GM12878 (cell line): ENCODE measurements around the gene DPP9. TPM values are rescaled to one million over a fixed set of nuclear protein-coding genes. Genes with fewer than 3 reads are reported as not detected.

Experiments used
- ATAC-seq: fragments of 200-7000 bp; cut with Tn5 transposase; 3 replicates; pipeline ENCODE4 v1.9.1; 2020; ENCODE audit warnings: mild to moderate bottlenecking, moderate library complexity
- BruUV-seq: library from RNA; stranded (reverse); fragments of 400-500 nt; replicated peaks from 2 replicates; lab custom pipeline; 2021; lab: Mats Ljungman, UMichigan
- CTCF ChIA-PET: fragments of 300-600 bp; sonication (Branson Sonifier 250); formaldehyde crosslinking; extraction: SDS; loops from one replicate; lab custom pipeline; 2021; ENCODE audit warnings: inconsistent platforms; lab: Yijun Ruan, JAX
- POLR2A ChIA-PET: fragments of 350-600 bp; formaldehyde crosslinking; extraction: SDS; loops from one replicate; lab custom pipeline; 2021; ENCODE audit warnings: inconsistent platforms; lab: Charles Lee
- RAD21 ChIA-PET: fragments of 300-600 bp; sonication (Branson Sonifier 250); formaldehyde crosslinking; loops from one replicate; lab custom pipeline; 2023; ENCODE audit warnings: antibody characterized with exemption; ENCODE audit not compliant: unreplicated experiment; lab: Charles Lee
- SMC1A ChIA-PET: fragments of 300-600 bp; sonication (Branson Sonifier 250); formaldehyde crosslinking; loops from one replicate; lab custom pipeline; 2023; ENCODE audit not compliant: unreplicated experiment, uncharacterized antibody; lab: Charles Lee
- DNase-seq: peaks from one replicate; pipeline ENCODE4 v3.0.0-alpha.2; 2011; ENCODE audit warnings: low read depth, low spot score
- FAIRE-seq: peaks from 3 replicates; lab custom pipeline; 2011; peaks lifted over from hg19 to GRCh38; lab: Jason Lieb, UNC
- H2AFZ ChIP-seq: 2 replicates; pipeline ENCODE4 v1.6.0; 2011; ENCODE audit warnings: low read depth, low read length, control low read depth; ENCODE audit not compliant: control insufficient read depth
- H3K27ac ChIP-seq: 2 replicates; pipeline ENCODE4 v1.5.1; 2011; ENCODE audit warnings: control low read depth; ENCODE audit not compliant: control insufficient read depth, insufficient read depth
- H3K27me3 ChIP-seq, 2 experiments: replicated peaks in 1 of 2; 2 replicates each; pipeline versions ENCODE4 v1.6.0 to v1.6.1; 2011; ENCODE audit warnings: low read length in 1 of 2; ENCODE audit not compliant: control insufficient read depth in 2 of 2, insufficient read depth in 2 of 2
- H3K36me3 ChIP-seq, 2 experiments: 2 replicates each; pipeline ENCODE4 v1.5.1; 2011; ENCODE audit warnings: low read length in 1 of 2; ENCODE audit not compliant: control insufficient read depth in 2 of 2, insufficient read depth in 2 of 2
- H3K4me1 ChIP-seq: 2 replicates; pipeline ENCODE4 v1.6.1; 2011; ENCODE audit warnings: mild to moderate bottlenecking, low read length, moderate library complexity, mixed read lengths; ENCODE audit not compliant: control insufficient read depth, insufficient read depth
- H3K4me2 ChIP-seq: 2 replicates; pipeline ENCODE4 v1.6.0; 2011; ENCODE audit warnings: control low read depth; ENCODE audit not compliant: control insufficient read depth, insufficient read depth
- H3K4me3 ChIP-seq: fragments of 200-600 bp; sonication (generic); 2 replicates; pipeline ENCODE4 v1.5.1; 2016
- H3K79me2 ChIP-seq: 2 replicates; pipeline ENCODE4 v1.6.0; 2011; ENCODE audit warnings: low read length; ENCODE audit not compliant: control insufficient read depth, insufficient read depth
- H3K9ac ChIP-seq: 2 replicates; pipeline ENCODE4 v1.8.0; 2011; ENCODE audit warnings: low read length, control low read depth, mixed read lengths; ENCODE audit not compliant: control insufficient read depth, insufficient read depth
- H3K9me3 ChIP-seq: replicated peaks from 3 replicates; pipeline ENCODE4 v1.5.1; 2011; ENCODE audit warnings: mild to moderate bottlenecking, low read length; ENCODE audit not compliant: control insufficient read depth, insufficient read depth
- H4K20me1 ChIP-seq: 2 replicates; pipeline ENCODE4 v1.6.0; 2011; ENCODE audit not compliant: control insufficient read depth, insufficient read depth
- ASH2L ChIP-seq: fragments of 300-600, 200-600 bp; sonication (generic); IDR thresholded peaks from 2 replicates; pipeline ENCODE4 v1.6.1; 2017; ENCODE audit warnings: low read depth, mild to moderate bottlenecking, borderline replicate concordance
- BMI1 ChIP-seq: fragments of 450-650 bp; IDR thresholded peaks from 2 replicates; pipeline ENCODE4 v1.6.1; 2016; ENCODE audit warnings: mild to moderate bottlenecking, moderate library complexity, borderline replicate concordance
- EED ChIP-seq: sonication (generic); IDR thresholded peaks from 2 replicates; pipeline ENCODE4 v1.6.1; 2016; ENCODE audit warnings: antibody characterized with exemption, low read depth
- IRF4 ChIP-seq: IDR thresholded peaks from 2 replicates; pipeline ENCODE4 v1.6.1; 2011; ENCODE audit warnings: low read depth, low read length
- NRF1 ChIP-seq: conservative IDR thresholded peaks from 2 replicates; pipeline ENCODE4 v1.6.1; 2011; ENCODE audit warnings: mild to moderate bottlenecking, low read depth, low read length, improper control_type of control experiment
- RAD51 ChIP-seq: fragments of 450-650 bp; IDR thresholded peaks from 2 replicates; pipeline ENCODE4 v1.6.1; 2016; ENCODE audit warnings: moderate library complexity, mild to moderate bottlenecking, inconsistent platforms
- RBBP5 ChIP-seq: fragments of 200-600 bp; sonication (generic); conservative IDR thresholded peaks from 2 replicates; pipeline ENCODE4 v1.6.1; 2016
- SMC3 ChIP-seq: IDR thresholded peaks from 2 replicates; pipeline ENCODE4 v1.6.1; 2011; ENCODE audit warnings: low read length, improper control_type of control experiment, borderline replicate concordance
- STAT1 ChIP-seq: fragments of 450-650 bp; conservative IDR thresholded peaks from 2 replicates; pipeline ENCODE4 v1.6.1; 2014; ENCODE audit warnings: antibody characterized with exemption, mild to moderate bottlenecking
- TCF12 ChIP-seq: IDR thresholded peaks from 2 replicates; pipeline ENCODE4 v1.6.1; 2011; ENCODE audit warnings: low read depth, mild to moderate bottlenecking, low read length
- WGBS: methylation state at CpG from one replicate; pipeline ENCODE4 v1.1.6; 2016; ENCODE audit warnings: low lambda C conversion rate; ENCODE audit not compliant: insufficient replicate concordance, insufficient coverage; ENCODE audit errors: missing lambda C conversion rate; 5-methylcytosine and 5-hydroxymethylcytosine counted together
- in situ Hi-C: fragments of 300-500 bp; cut with MboI; formaldehyde crosslinking; loops from 9 replicates; pipeline ENCODE4 v1.14.3; 2018; ENCODE audit warnings: mixed read lengths
- intact Hi-C: fragments of 100-400 bp; cut with micrococcal nuclease; formaldehyde crosslinking; loops from one replicate; pipeline ENCODE4 v1.14.2; 2022; ENCODE audit not compliant: unreplicated experiment
- polyA plus RNA-seq, 11 experiments: library from polyadenylated mRNA; depleted of rRNA in 4 of 11; unstranded in 6 of 11; stranded (reverse) in 5 of 11; fragments of >200 nt; fragmentation: Nextera tagmentation in 4 of 11; fragmentation: Illumina TruSeq in 1 of 11; extraction: Ambion mirVana in 4 of 11; extraction: Trizol in 1 of 11; gene quantifications; 1 replicate in 1 of 11; 2 replicates in 10 of 11; pipeline versions ENCODE4 v1.2.1 to v1.2.3, GENCODE V29; 2011 to 2016; ENCODE audit warnings: inconsistent platforms in 2 of 11, missing spikeins in 2 of 11, low read depth in 1 of 11
- total RNA-seq, 4 experiments: library from RNA; depleted of rRNA in 3 of 4; stranded (reverse); fragments of >200 nt in 3 of 4; fragmentation: Illumina TruSeq in 1 of 4; extraction: Trizol in 1 of 4; gene quantifications; 2 replicates each; pipeline versions ENCODE4 v1.2.1 to v1.2.3, GENCODE V29; 2013 to 2021
- TF ChIP-seq, protein P1 (sequence below): fragments of 450-650 bp; IDR thresholded peaks from 2 replicates; pipeline ENCODE4 v1.6.1; 2017; ENCODE audit warnings: mild to moderate bottlenecking, low read depth, inconsistent platforms; ENCODE audit not compliant: poor library complexity, severe bottlenecking
- TF ChIP-seq, protein P2 (sequence below): fragments of 450-650 bp; IDR thresholded peaks from 2 replicates; pipeline ENCODE4 v1.6.1; 2017; ENCODE audit warnings: borderline replicate concordance
- TF ChIP-seq, protein P3 (sequence below): fragments of 450-650 bp; IDR thresholded peaks from 2 replicates; pipeline ENCODE4 v1.6.1; 2014; ENCODE audit warnings: mild to moderate bottlenecking
- TF ChIP-seq, protein P4 (sequence below): IDR thresholded peaks from 2 replicates; pipeline ENCODE4 v1.6.1; 2011; ENCODE audit warnings: mild to moderate bottlenecking, low read depth, low read length, moderate library complexity; ENCODE audit not compliant: insufficient replicate concordance
- TF ChIP-seq, protein P5 (sequence below): IDR thresholded peaks from 2 replicates; pipeline ENCODE4 v1.6.1; 2011; ENCODE audit warnings: low read depth, mild to moderate bottlenecking, low read length, moderate library complexity, borderline replicate concordance; ENCODE audit errors: extremely low read depth

Gene DPP9
- total and polyA plus RNA-seq, 10 of the 15 experiments (the other 5 are each of a cell fraction or from before 2014, with no cell fraction given) = 0.64 to 58.6 (median 27.6) TPM

DNA sequence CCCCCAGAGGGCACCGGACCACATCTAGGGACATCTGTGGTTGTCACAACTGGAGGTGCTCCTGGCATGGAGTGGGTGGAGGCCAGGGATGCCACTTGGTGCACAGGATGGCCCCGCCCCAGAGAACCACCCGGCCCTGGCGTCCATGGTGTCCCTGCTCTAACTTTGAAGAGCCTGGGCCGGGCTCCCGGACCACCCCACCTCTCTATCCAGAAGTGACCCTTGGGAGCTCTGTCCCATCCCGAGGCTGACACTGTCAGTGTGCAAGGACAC, 30.6 kb downstream of the DPP9 start (continued):
- TF ChIP-seq, protein P1, sequence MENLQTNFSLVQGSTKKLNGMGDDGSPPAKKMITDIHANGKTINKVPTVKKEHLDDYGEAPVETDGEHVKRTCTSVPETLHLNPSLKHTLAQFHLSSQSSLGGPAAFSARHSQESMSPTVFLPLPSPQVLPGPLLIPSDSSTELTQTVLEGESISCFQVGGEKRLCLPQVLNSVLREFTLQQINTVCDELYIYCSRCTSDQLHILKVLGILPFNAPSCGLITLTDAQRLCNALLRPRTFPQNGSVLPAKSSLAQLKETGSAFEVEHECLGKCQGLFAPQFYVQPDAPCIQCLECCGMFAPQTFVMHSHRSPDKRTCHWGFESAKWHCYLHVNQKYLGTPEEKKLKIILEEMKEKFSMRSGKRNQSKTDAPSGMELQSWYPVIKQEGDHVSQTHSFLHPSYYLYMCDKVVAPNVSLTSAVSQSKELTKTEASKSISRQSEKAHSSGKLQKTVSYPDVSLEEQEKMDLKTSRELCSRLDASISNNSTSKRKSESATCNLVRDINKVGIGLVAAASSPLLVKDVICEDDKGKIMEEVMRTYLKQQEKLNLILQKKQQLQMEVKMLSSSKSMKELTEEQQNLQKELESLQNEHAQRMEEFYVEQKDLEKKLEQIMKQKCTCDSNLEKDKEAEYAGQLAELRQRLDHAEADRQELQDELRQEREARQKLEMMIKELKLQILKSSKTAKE = no peak
- no peak for TF ChIP-seq STAT1
- TF ChIP-seq SMC3 = no peak
- TF ChIP-seq, protein P2, sequence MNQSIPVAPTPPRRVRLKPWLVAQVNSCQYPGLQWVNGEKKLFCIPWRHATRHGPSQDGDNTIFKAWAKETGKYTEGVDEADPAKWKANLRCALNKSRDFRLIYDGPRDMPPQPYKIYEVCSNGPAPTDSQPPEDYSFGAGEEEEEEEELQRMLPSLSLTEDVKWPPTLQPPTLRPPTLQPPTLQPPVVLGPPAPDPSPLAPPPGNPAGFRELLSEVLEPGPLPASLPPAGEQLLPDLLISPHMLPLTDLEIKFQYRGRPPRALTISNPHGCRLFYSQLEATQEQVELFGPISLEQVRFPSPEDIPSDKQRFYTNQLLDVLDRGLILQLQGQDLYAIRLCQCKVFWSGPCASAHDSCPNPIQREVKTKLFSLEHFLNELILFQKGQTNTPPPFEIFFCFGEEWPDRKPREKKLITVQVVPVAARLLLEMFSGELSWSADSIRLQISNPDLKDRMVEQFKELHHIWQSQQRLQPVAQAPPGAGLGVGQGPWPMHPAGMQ = no peak
- TF ChIP-seq EED = no peak
- no peak for TF ChIP-seq TCF12
- no peak for TF ChIP-seq IRF4
- no peak for TF ChIP-seq RBBP5

DNA sequence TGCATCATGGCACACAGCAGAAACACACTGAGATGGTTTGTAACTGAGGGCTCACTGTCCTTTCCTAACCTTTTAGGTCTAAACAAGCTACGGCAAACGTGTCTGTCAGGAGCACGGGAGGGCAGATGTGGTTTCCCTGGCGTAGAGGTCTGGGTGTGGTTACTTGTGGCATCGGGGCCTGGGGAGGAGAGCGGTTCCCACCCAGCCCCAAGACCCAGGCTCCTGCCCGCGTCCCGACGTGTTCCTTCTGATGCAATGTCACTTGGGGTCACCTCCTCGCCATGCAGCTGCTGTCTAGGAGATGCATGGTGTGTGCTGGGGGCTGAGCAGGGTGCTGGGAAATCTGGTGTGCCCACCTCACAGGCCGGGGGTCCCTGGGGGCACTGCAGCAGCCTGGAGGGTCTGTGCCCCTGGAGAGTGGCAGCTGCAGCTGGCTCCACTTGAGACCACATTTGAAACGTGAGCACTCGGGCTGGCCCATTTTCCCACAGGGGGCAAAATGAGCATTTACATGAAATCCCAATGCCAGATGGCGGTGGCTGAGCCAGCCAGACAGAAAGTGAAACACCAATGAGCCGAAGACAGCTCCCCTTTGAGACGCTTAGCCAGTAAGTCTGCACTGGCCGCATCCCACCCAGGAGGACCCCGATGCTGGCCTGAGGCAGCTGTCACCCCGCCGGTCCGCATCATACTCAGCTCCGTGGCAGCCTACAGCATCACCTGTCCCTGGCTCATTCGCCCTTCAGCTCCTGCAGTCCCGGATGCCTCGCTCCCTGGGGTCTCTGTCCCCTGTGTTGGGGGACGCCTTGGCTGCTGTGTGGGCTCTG, 31.2 kb downstream of the DPP9 start:
- H3K36me3 ChIP-seq = peaks cover 25 to 40% of the 10 kb centered on the region in 2 experiments; a peak in 3 of 4 replicates
- FAIRE-seq = no peak
- no peaks in the 10 kb centered on the region for H3K79me2 ChIP-seq
- TF ChIP-seq ASH2L (no peak), EED (no peak), BMI1 (no peak), RAD51 (no peak), NRF1 (no peak)
- TF ChIP-seq, protein P3, sequence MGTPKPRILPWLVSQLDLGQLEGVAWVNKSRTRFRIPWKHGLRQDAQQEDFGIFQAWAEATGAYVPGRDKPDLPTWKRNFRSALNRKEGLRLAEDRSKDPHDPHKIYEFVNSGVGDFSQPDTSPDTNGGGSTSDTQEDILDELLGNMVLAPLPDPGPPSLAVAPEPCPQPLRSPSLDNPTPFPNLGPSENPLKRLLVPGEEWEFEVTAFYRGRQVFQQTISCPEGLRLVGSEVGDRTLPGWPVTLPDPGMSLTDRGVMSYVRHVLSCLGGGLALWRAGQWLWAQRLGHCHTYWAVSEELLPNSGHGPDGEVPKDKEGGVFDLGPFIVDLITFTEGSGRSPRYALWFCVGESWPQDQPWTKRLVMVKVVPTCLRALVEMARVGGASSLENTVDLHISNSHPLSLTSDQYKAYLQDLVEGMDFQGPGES = no peak
- TF ChIP-seq, protein P4, sequence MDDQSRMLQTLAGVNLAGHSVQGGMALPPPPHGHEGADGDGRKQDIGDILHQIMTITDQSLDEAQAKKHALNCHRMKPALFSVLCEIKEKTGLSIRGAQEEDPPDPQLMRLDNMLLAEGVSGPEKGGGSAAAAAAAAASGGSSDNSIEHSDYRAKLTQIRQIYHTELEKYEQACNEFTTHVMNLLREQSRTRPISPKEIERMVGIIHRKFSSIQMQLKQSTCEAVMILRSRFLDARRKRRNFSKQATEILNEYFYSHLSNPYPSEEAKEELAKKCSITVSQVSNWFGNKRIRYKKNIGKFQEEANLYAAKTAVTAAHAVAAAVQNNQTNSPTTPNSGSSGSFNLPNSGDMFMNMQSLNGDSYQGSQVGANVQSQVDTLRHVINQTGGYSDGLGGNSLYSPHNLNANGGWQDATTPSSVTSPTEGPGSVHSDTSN = no peak
- TF ChIP-seq, protein P5, sequence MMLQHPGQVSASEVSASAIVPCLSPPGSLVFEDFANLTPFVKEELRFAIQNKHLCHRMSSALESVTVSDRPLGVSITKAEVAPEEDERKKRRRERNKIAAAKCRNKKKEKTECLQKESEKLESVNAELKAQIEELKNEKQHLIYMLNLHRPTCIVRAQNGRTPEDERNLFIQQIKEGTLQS = no peak
- TF ChIP-seq, all 136 proteins: peak for 0
- H2AFZ ChIP-seq = no peak overlapping the region
- CTCF ChIA-PET = interaction anchor here (0.6 kb wide), 1 partner anchor 334 kb away, joined by 3 read pairs; no protein-coding TSS in a partner anchor
- ATAC-seq (no peak), DNase-seq (no peak)
- no peaks in the 10 kb centered on the region for H3K4me1 ChIP-seq
- RAD21 ChIA-PET = no interaction called here
- H3K9ac ChIP-seq = no peak overlapping the region
- no peaks in the 10 kb centered on the region for H4K20me1 ChIP-seq
- in situ Hi-C loops = no loop called here
- BruUV-seq = no TSS peak
- no peaks in the 10 kb centered on the region for H3K27me3 ChIP-seq
- H3K4me2 ChIP-seq = no peak overlapping the region
- SMC1A ChIA-PET = no interaction called here
- no peak overlapping the region for H3K4me3 ChIP-seq
- H3K9me3 ChIP-seq = no peaks in the 10 kb centered on the region
- H3K27ac ChIP-seq = no peak overlapping the region
- WGBS = 88% methylated on average over 27 of the region's 27 CpGs
- POLR2A ChIA-PET = no interaction called here
- intact Hi-C loops = no loop called here
